Bronchial epithelial cell (primary cell): Measurements from ENCODE around the gene CBR3. TPM values are rescaled to one million over a fixed set of nuclear protein-coding genes. Genes with fewer than 3 reads are reported as not detected.

Source experiments
- DNase-seq: peaks from one replicate; pipeline ENCODE4 v3.0.0-alpha.2; 2010; ENCODE audit warnings: low read depth
- FAIRE-seq: peaks from 2 replicates; lab custom pipeline; 2011; peaks lifted over from hg19 to GRCh38; lab: Jason Lieb, UNC
- H3K27me3 ChIP-seq: 2 replicates; pipeline ENCODE4 v1.5.1; 2011; ENCODE audit warnings: low read length; ENCODE audit not compliant: control insufficient read depth, insufficient read depth
- H3K36me3 ChIP-seq: 2 replicates; pipeline ENCODE4 v1.5.1; 2011; ENCODE audit warnings: low read length; ENCODE audit not compliant: control insufficient read depth, insufficient read depth
- H3K4me3 ChIP-seq: 2 replicates; pipeline ENCODE4 v1.5.1; 2011; ENCODE audit warnings: mild to moderate bottlenecking, low read depth, low read length, control low read depth
- CTCF ChIP-seq: IDR thresholded peaks from 2 replicates; pipeline ENCODE4 v1.5.1; 2011; ENCODE audit warnings: mild to moderate bottlenecking, moderate library complexity, low read length, control low read depth, inconsistent platforms; ENCODE audit not compliant: insufficient read depth, severe bottlenecking
- total RNA-seq: library from RNA; depleted of rRNA; stranded (reverse); fragments of >200 nt; gene quantifications from 2 replicates; pipeline ENCODE4 v1.2.1, GENCODE V29; 2014

Gene CBR3
- 0.26 and 0.38 TPM in 2 replicates for total RNA-seq

- peaks cover 1% of the 10 kb centered on the region for H3K36me3 ChIP-seq
- DNase-seq (no peak), FAIRE-seq (no peak)
- no peak for TF ChIP-seq CTCF
- H3K4me3 ChIP-seq: peak within 1 kb of the TSS; percentile 42
- H3K27me3 ChIP-seq: no peaks in the 10 kb centered on the region
Measured at GRCh38 chr21:36134803-36135390, at the start of gene CBR3. CBR3 (plus strand) TSS chr21:36135079; CDS start chr21:36135193, 114 bp downstream.

- H3K36me3 ChIP-seq: no peaks in the 10 kb centered on the region
- no peaks in the 10 kb centered on the region for H3K27me3 ChIP-seq
- TF ChIP-seq CTCF: no peak
- FAIRE-seq: peak; percentile 13
- DNase-seq: no peak
- no peak overlapping the region for H3K4me3 ChIP-seq
Measured at GRCh38 chr21:36087362-36088138, 47.3 kb upstream of the CBR3 start.

GRCh38 chr21:36089946-36090345 is 44.9 kb upstream of the CBR3 start:
- TF ChIP-seq CTCF: no peak
- DNase-seq: peak; percentile 96
- H3K27me3 ChIP-seq: no peaks in the 10 kb centered on the region
- FAIRE-seq: no peak
- H3K36me3 ChIP-seq: no peaks in the 10 kb centered on the region
- H3K4me3 ChIP-seq: no peak overlapping the region

- no peak for FAIRE-seq
- TF ChIP-seq CTCF: no peak
- no peak for DNase-seq
- H3K36me3 ChIP-seq: no peaks in the 10 kb centered on the region
- no peak overlapping the region for H3K4me3 ChIP-seq
- no peaks in the 10 kb centered on the region for H3K27me3 ChIP-seq
Measured at GRCh38 chr21:36092681-36093080, 42.2 kb upstream of the CBR3 start.

- DNase-seq (no peak), FAIRE-seq (no peak)
- no peak overlapping the region for H3K4me3 ChIP-seq
- no peaks in the 10 kb centered on the region for H3K27me3 ChIP-seq
- no peak for TF ChIP-seq CTCF
- no peaks in the 10 kb centered on the region for H3K36me3 ChIP-seq
Measured at GRCh38 chr21:36093512-36093911, 41.4 kb upstream of the CBR3 start.
